22Rv1 (cell line): ENCODE data around the gene CRELD2.

Source experiments
- CTCF ChIP-seq: fragments of 450-650 bp; IDR thresholded peaks from 2 replicates; pipeline ENCODE4 v1.5.1; 2017; ENCODE audit warnings: mild to moderate bottlenecking
- ZFX ChIP-seq: fragments of 450-650 bp; IDR thresholded peaks from 2 replicates; pipeline ENCODE4 v1.6.1; 2017; ENCODE audit warnings: antibody characterized with exemption, borderline replicate concordance

- TF ChIP-seq CTCF (no peak), ZFX (no peak)
Observed at GRCh38 chr22:49962012-49962750, 43.7 kb downstream of the CRELD2 start.
